Cardiac muscle cell (in vitro differentiated cells and primary cell): ENCODE data around the gene ZFP69B. TPM values are rescaled to one million over a fixed set of nuclear protein-coding genes. Genes with fewer than 3 reads are reported as not detected.
A peak's percentile ranks its signal among the peaks of the same experiment; 100 is the strongest.

ENCODE experiments used
- DNase-seq, 2 donors: peaks; one replicate each; pipeline versions ENCODE4 v3.0.0 to v3.0.0-alpha.2; 2010 to 2017; ENCODE audit warnings: low read depth in 1 of 2, low spot score in 1 of 2
- H3K27ac ChIP-seq: fragments of 200-600 bp; sonication (generic); 2 replicates; pipeline ENCODE4 v1.5.1; 2016
- H3K27me3 ChIP-seq: fragments of 200-600 bp; sonication (generic); 2 replicates; pipeline ENCODE4 v1.6.0; 2016; ENCODE audit warnings: control low read depth
- H3K36me3 ChIP-seq: fragments of 200-600 bp; sonication (generic); 2 replicates; pipeline ENCODE4 v1.5.1; 2016; ENCODE audit warnings: control low read depth
- H3K4me1 ChIP-seq: fragments of 200-600 bp; sonication (generic); 2 replicates; pipeline ENCODE4 v1.8.1; 2017; ENCODE audit warnings: low read depth, mild to moderate bottlenecking, mixed run types
- H3K4me3 ChIP-seq: fragments of 200-600 bp; sonication (generic); 2 replicates; pipeline ENCODE4 v1.5.1; 2016; ENCODE audit warnings: mild to moderate bottlenecking
- H3K9me3 ChIP-seq: fragments of 200-600 bp; sonication (generic); 2 replicates; pipeline ENCODE4 v1.5.1; 2017; ENCODE audit warnings: low read depth, mild to moderate bottlenecking, control low read depth
- polyA plus RNA-seq: library from polyadenylated mRNA; unstranded; fragments of >200 nt; fragmentation: Nextera tagmentation; extraction: Ambion mirVana; gene quantifications from 2 replicates; pipeline ENCODE4 v1.2.1, GENCODE V29; 2016
- total RNA-seq: library from RNA; depleted of rRNA; stranded (reverse); fragments of >200 nt; gene quantifications from 2 replicates; pipeline ENCODE4 v1.2.3, GENCODE V29; 2016
- TF ChIP-seq, protein P1 (sequence below): IDR thresholded peaks from 2 replicates; pipeline ENCODE4 v1.5.1; 2012; ENCODE audit warnings: low read depth, mild to moderate bottlenecking, low read length

Gene ZFP69B
- total and polyA plus RNA-seq, 2 experiments from 2014 or later: 2.7 to 3.7 TPM

DNA sequence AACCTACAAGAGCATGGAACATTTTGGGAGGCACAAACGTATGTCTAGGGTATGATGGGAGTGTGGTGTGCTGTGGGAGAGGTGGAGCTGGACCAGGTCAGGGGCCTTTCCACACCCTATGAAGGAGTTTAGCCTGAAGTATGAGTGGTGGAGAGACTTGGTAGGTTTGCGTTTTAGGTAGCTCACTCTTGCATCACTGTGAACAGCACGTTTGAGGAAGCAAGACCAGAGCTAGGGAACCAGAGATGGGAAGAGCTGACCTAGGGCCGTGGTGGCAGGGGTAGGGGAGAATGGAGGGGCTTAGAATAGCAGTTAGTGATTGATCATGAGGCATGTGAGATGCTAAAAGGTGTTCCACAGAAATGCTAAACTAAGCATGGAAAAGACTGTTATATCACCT lies 25.1 kb upstream of the ZFP69B start:
- no peaks in the 10 kb centered on the region for H3K36me3 ChIP-seq
- H3K9me3 ChIP-seq: no peaks in the 10 kb centered on the region
- DNase-seq: no peak
- no peak overlapping the region for H3K27ac ChIP-seq
- no peak overlapping the region for H3K4me3 ChIP-seq
- H3K27me3 ChIP-seq: no peaks in the 10 kb centered on the region
- TF ChIP-seq, protein P1, sequence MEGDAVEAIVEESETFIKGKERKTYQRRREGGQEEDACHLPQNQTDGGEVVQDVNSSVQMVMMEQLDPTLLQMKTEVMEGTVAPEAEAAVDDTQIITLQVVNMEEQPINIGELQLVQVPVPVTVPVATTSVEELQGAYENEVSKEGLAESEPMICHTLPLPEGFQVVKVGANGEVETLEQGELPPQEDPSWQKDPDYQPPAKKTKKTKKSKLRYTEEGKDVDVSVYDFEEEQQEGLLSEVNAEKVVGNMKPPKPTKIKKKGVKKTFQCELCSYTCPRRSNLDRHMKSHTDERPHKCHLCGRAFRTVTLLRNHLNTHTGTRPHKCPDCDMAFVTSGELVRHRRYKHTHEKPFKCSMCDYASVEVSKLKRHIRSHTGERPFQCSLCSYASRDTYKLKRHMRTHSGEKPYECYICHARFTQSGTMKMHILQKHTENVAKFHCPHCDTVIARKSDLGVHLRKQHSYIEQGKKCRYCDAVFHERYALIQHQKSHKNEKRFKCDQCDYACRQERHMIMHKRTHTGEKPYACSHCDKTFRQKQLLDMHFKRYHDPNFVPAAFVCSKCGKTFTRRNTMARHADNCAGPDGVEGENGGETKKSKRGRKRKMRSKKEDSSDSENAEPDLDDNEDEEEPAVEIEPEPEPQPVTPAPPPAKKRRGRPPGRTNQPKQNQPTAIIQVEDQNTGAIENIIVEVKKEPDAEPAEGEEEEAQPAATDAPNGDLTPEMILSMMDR: no peak
- H3K4me1 ChIP-seq: no peaks in the 10 kb centered on the region

DNA sequence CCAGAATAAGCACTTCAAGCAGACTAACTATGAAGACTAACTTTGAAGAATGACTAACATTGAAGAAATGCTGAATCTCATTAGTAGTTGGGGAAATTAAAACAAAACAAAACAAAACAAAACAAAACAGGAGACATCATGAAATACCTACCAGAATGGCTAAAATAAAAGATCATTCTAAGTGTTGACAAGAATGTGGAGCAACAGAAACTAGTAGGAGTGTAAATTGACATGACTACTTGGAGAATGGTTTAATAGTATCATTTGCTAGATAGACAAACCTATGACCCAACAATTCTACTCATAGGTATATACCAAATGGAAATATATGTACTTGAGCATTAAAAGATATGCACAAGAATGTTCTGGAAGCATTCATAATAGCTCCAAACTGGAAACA lies 18.9 kb upstream of the ZFP69B start:
- Histone ChIP-seq H3K27ac (no peak overlapping the region), H3K9me3 (no peaks in the 10 kb centered on the region), H3K36me3 (no peaks in the 10 kb centered on the region), H3K4me1 (no peaks in the 10 kb centered on the region), H3K27me3 (no peaks in the 10 kb centered on the region), H3K4me3 (no peak overlapping the region)
- TF ChIP-seq, protein P1: no peak
- no peak for DNase-seq

DNA sequence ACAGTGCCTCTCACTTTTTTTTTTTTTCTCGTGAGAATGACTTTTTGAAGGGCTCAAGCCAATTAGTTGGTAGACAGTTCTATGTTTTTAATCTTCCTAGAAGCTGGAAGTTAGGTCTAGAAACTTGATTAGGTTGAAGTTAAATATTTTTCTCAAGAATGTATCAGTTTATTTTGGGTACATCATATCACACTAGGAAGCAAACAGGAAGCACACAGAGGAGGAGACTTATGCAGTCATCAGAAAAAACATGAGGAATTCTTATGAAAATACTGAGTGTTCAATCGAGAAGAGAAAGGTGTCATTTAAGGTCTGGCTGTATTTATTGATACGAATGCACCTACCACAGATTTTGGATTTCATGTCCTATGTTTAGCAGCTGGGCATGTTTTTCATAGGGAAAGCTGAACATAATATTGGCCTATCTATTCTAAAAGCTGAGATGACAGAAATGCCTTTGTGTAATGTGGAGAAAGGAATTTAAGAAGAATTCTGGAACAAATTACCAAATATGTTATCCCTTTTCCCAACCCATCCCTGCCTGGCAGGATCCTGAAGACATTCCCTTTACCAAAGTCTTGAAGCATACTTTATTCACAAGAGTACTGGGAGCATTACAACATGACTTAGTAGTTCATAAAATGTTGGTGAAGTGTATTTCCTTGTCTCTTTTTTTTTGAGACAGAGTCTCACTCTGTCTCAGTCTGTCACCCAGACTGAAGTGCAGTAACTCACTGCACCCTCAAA lies 17.5 kb upstream of the ZFP69B start:
- H3K27ac ChIP-seq: no peak overlapping the region
- DNase-seq: peak in 1 of 2 donors; percentile 52
- no peaks in the 10 kb centered on the region for H3K27me3 ChIP-seq
- H3K36me3 ChIP-seq: no peaks in the 10 kb centered on the region
- TF ChIP-seq, protein P1: no peak
- H3K4me3 ChIP-seq: no peak overlapping the region
- no peaks in the 10 kb centered on the region for H3K4me1 ChIP-seq
- H3K9me3 ChIP-seq: no peaks in the 10 kb centered on the region

DNA sequence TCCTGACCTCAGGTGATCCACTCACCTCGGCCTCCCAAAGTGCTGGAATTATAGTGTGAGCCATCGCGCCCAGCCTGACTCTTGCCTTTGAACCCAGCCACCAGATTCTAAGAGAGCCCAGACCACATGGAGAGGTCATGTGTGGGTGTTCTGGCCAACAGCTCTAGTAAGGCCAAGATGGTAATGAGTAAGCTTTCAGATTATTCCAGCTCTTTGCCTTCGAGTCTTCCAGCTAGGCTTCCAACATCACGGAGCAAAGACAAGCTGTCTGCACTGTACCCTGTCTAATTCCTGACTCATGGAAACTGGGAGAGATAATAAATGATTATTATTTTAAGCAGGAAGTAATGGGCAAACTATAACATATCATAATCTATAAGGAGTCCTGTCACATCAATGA lies 14.8 kb upstream of the ZFP69B start:
- H3K36me3 ChIP-seq: no peaks in the 10 kb centered on the region
- DNase-seq: peak in 1 of 2 donors; percentile 63
- no peak overlapping the region for H3K4me3 ChIP-seq
- no peaks in the 10 kb centered on the region for H3K9me3 ChIP-seq
- TF ChIP-seq, protein P1: no peak
- no peak overlapping the region for H3K27ac ChIP-seq
- no peaks in the 10 kb centered on the region for H3K27me3 ChIP-seq
- H3K4me1 ChIP-seq: no peaks in the 10 kb centered on the region

DNA sequence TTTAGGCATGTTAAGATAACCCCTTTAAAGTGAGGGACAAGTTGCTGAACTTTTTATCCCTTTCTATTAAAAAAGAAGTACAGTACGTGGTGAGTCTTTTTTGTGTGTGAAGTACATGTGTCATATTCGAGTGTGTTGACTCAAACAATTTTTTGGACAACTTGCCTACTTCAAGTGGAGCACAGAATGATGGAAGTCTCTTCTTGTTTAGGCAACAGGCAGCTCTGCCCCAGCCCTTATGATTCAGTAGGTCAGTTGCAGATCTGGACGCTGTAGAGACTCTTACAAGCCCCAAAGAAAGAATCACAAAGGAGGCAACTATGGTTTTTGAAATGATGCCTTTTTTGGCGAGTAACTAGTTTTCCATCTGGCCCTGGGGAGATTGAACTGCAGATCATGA lies 14.4 kb upstream of the ZFP69B start:
- Histone ChIP-seq H3K4me1 (no peaks in the 10 kb centered on the region), H3K27me3 (no peaks in the 10 kb centered on the region), H3K36me3 (no peaks in the 10 kb centered on the region), H3K4me3 (no peak overlapping the region), H3K9me3 (no peaks in the 10 kb centered on the region), H3K27ac (no peak overlapping the region)
- peak in 1 of 2 donors; percentile 33 for DNase-seq
- TF ChIP-seq, protein P1: no peak
